ENCODE results near the gene VPS33B. TPM values are rescaled to one million over a fixed set of nuclear protein-coding genes. Genes with fewer than 3 reads are reported as not detected.

VPS33B gene
- total and polyA plus RNA-seq, 2 of the 8 experiments (the other 6 are each of a cell fraction or from before 2014, with no cell fraction given): 11.8 to 17.3 TPM

GRCh38 chr15:90986790-90987507 lies 35.4 kb downstream of the VPS33B start:
- H3K9ac ChIP-seq (replicated peaks in 1 of 4; ENCODE audit: extremely low read depth in 1 of 4, low read depth in 3 of 4, low read length in 3 of 4): no peak overlapping the region
- H2BK15ac ChIP-seq (ENCODE audit: low read length): no peak overlapping the region
- H2BK5ac ChIP-seq (ENCODE audit: low read depth, low read length): no peak overlapping the region
- 83% methylated on average over 7 of the region's 11 CpGs; no CpG with 5 or more reads in 1 of the 2 experiments for WGBS, 2 experiments (ENCODE audit: extremely low coverage in 1 of 2, insufficient coverage in 1 of 2, insufficient read length in 1 of 2, insufficient replicate concordance in 2 of 2, low coverage in 1 of 2, low lambda C conversion rate in 2 of 2, missing lambda C conversion rate in 1 of 2)
- FAIRE-seq: no peak
- peaks cover 0 to 3% (median 0%) of the 10 kb centered on the region in 4 experiments; a peak in 1 of 7 replicates for H3K4me1 ChIP-seq (replicated peaks in 1 of 4; ENCODE audit: control insufficient read depth in 3 of 4, insufficient read depth in 4 of 4, low read length in 3 of 4)
- H4K5ac ChIP-seq (ENCODE audit: insufficient read length, low read depth, low read length): no peak overlapping the region
- no peak overlapping the region for H4K8ac ChIP-seq (ENCODE audit: extremely low read depth, insufficient read depth, low read length)
- H4K20me1 ChIP-seq (replicated peaks in 1 of 2; ENCODE audit: control insufficient read depth in 1 of 2, insufficient read depth in 2 of 2, low read length in 2 of 2): peaks cover 12 to 17% of the 10 kb centered on the region in 2 experiments
- H3K4me2 ChIP-seq (ENCODE audit: insufficient read depth in 1 of 2, low read depth in 2 of 2, low read length in 2 of 2): no peak overlapping the region
- H3K79me1 ChIP-seq (ENCODE audit: low read depth, low read length): peaks cover 5% of the 10 kb centered on the region
- no peak overlapping the region for H2BK120ac ChIP-seq (replicated peaks; ENCODE audit: low read depth, low read length)
- peaks cover 16 to 26% (median 20%) of the 10 kb centered on the region in 4 experiments for H3K36me3 ChIP-seq (ENCODE audit: control insufficient read depth in 2 of 4, insufficient read depth in 4 of 4, low read length in 3 of 4)
- no peaks in the 10 kb centered on the region for H3K9me3 ChIP-seq (ENCODE audit: insufficient read depth in 2 of 2, low read depth in 1 of 2, low read length in 1 of 2)
- H3K4ac ChIP-seq (replicated peaks; ENCODE audit: insufficient read length, low read depth, low read length): no peak overlapping the region
- no peak overlapping the region for H2AFZ ChIP-seq (ENCODE audit: low read length)
- H3K23ac ChIP-seq (ENCODE audit: insufficient read length): no peak overlapping the region
- ChIA-PET CTCF (ENCODE audit: partially characterized antibody) (interaction anchor here (0.8 to 4.3 kb wide), 6 partner anchors 9 to 251 kb away, joined by 4 to 18 read pairs (median 5); partner anchors contain the start of gene HDDC3), POLR2A (ENCODE audit: partially characterized antibody) (interaction anchor here (1.2 to 3.5 kb wide), 4 partner anchors 9 to 30 kb away, joined by 3 to 10 read pairs (median 6); no protein-coding TSS in a partner anchor)
- no peaks in the 10 kb centered on the region; the same call in 1 of the 2 replicates for H3K23me2 ChIP-seq (ENCODE audit: low read depth, low read length)
- DNase-seq (ENCODE audit: low read depth in 1 of 2, low spot score in 2 of 2): no peak
- H3K79me2 ChIP-seq (ENCODE audit: control insufficient read depth in 1 of 2, insufficient read depth in 2 of 2, low read length in 2 of 2): peaks cover 34 to 80% of the 10 kb centered on the region in 2 experiments
- no peak overlapping the region for H2AK5ac ChIP-seq (ENCODE audit: low read depth, low read length)
- H3K4me3 ChIP-seq (ENCODE audit: extremely low read depth in 1 of 4, insufficient read depth in 2 of 4, low read depth in 3 of 4, low read length in 4 of 4): no peak overlapping the region
- no peak overlapping the region for H2BK12ac ChIP-seq (ENCODE audit: low read depth, low read length)
- H4K91ac ChIP-seq (replicated peaks; ENCODE audit: insufficient read length, low read length): no peak overlapping the region
- no peaks in the 10 kb centered on the region for H3K27me3 ChIP-seq (replicated peaks in 1 of 4; ENCODE audit: control insufficient read depth in 3 of 4, extremely low read depth in 1 of 4, insufficient read depth in 3 of 4, low read length in 3 of 4)
- H2BK20ac ChIP-seq (ENCODE audit: low read length): no peak overlapping the region
- no peak overlapping the region for H3K14ac ChIP-seq (ENCODE audit: insufficient read length)
- H3K18ac ChIP-seq (ENCODE audit: extremely low read depth, low read length): no peak overlapping the region
- no peak overlapping the region for H3K56ac ChIP-seq (replicated peaks; ENCODE audit: insufficient read length, low read depth, low read length)
- H3K27ac ChIP-seq (ENCODE audit: low read depth, low read length): no peak overlapping the region
- no peak for TF ChIP-seq ZNF274 (IDR thresholded peaks at IDR 0.05; ENCODE audit: borderline replicate concordance, extremely low read depth, low read length)
- TF ChIP-seq EZH2 (IDR thresholded peaks at IDR 0.05; ENCODE audit: low read depth, low read length, severe bottlenecking): no peak
- no peak for TF ChIP-seq ASH2L (IDR thresholded peaks at IDR 0.05; ENCODE audit: low read length)
- TF ChIP-seq SP4 (IDR thresholded peaks at IDR 0.05; ENCODE audit: low read length): no peak
- no peak for TF ChIP-seq HDAC2 (IDR thresholded peaks at IDR 0.05; ENCODE audit: borderline replicate concordance in 1 of 2, low read depth in 2 of 2, low read length in 2 of 2)
- no peak for TF ChIP-seq NANOG (IDR thresholded peaks at IDR 0.05; ENCODE audit: insufficient read depth, low read depth, low read length, poor library complexity, severe bottlenecking)
- no peak for TF ChIP-seq MAX (IDR thresholded peaks at IDR 0.05)
- TF ChIP-seq TEAD4 (IDR thresholded peaks at IDR 0.05; ENCODE audit: low read depth, low read length): no peak
- TF ChIP-seq BCL11A (IDR thresholded peaks at IDR 0.05; ENCODE audit: low read depth in 2 of 2, low read length in 2 of 2): no peak
- no peak for TF ChIP-seq JUN (IDR thresholded peaks at IDR 0.05; ENCODE audit: low read depth, low read length)
- TF ChIP-seq CHD1 (IDR thresholded peaks at IDR 0.05; ENCODE audit: low read depth, low read length): no peak
- no peak for TF ChIP-seq EGR1 (IDR thresholded peaks at IDR 0.05; ENCODE audit: borderline replicate concordance, low read depth, low read length)

Measured in H1 (cell line).